Brain microvascular endothelial cell (primary cell): Measurements from ENCODE around the gene SLCO1B1.
"Not testable (repeated sequence)": the region's sequence is repeated elsewhere in the genome, so short reads cannot be mapped to it uniquely, and the experiment has no call there.

ENCODE experiments used
- DNase-seq: peaks from one replicate; pipeline ENCODE4 v3.0.0-alpha.2; 2020
- H3K27ac ChIP-seq: fragments of 250-450 bp; sonication (Bioruptor Pico); 2 replicates; pipeline ENCODE4 v1.5.1; 2020; ENCODE audit warnings: mild to moderate bottlenecking, moderate library complexity
- H3K27me3 ChIP-seq: fragments of 250-450 bp; sonication (Bioruptor Pico); replicated peaks from 2 replicates; pipeline ENCODE4 v1.5.1; 2020; ENCODE audit warnings: mild to moderate bottlenecking
- H3K36me3 ChIP-seq: fragments of 250-450 bp; sonication (Bioruptor Pico); replicated peaks from 2 replicates; pipeline ENCODE4 v1.5.1; 2020; ENCODE audit warnings: mild to moderate bottlenecking
- H3K4me3 ChIP-seq: 2 replicates; pipeline ENCODE4 v1.5.1; 2011; ENCODE audit warnings: low read depth, mild to moderate bottlenecking, control low read depth, low read length, moderate library complexity
- in situ Hi-C: cut with HindIII; loops from 2 replicates; pipeline ENCODE4 v1.10.0; 2017; ENCODE audit warnings: low sequenced_read_pairs, low pct_ligation_motif_present
- TF ChIP-seq, protein P1 (sequence below): IDR thresholded peaks from 2 replicates; pipeline ENCODE4 v1.5.1; 2011; ENCODE audit warnings: low read depth, mild to moderate bottlenecking, moderate library complexity, low read length, control low read depth, inconsistent platforms; ENCODE audit errors: missing control alignments

The SLCO1B1 gene, protein sequence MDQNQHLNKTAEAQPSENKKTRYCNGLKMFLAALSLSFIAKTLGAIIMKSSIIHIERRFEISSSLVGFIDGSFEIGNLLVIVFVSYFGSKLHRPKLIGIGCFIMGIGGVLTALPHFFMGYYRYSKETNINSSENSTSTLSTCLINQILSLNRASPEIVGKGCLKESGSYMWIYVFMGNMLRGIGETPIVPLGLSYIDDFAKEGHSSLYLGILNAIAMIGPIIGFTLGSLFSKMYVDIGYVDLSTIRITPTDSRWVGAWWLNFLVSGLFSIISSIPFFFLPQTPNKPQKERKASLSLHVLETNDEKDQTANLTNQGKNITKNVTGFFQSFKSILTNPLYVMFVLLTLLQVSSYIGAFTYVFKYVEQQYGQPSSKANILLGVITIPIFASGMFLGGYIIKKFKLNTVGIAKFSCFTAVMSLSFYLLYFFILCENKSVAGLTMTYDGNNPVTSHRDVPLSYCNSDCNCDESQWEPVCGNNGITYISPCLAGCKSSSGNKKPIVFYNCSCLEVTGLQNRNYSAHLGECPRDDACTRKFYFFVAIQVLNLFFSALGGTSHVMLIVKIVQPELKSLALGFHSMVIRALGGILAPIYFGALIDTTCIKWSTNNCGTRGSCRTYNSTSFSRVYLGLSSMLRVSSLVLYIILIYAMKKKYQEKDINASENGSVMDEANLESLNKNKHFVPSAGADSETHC

DNA sequence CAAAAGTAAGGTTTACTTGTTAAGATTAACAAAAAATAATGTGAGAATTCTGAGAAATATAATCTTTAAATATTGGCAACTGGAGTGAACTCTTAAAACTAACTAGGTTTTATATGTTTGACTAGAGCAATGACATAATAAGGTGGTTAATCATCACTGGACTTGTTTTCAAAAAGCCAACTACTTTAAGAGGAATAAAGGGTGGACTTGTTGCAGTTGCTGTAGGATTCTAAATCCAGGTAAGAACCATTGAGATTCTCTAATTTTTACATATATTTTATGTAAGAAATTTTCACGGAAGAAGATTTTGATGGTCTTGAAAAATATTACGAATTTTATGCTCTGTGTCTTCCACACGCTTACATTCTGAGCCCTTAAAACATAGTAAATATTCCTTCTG lies at the start of gene SLCO1B1:
SLCO1B1 (plus strand) TSS at position 197 of the 400 bp plus-strand sequence. CDS start 10,381 bp downstream, outside the sequence.
- Histone ChIP-seq H3K27me3 (no peaks in the 10 kb centered on the region), H3K4me3 (no peak within 1 kb of the TSS), H3K36me3 (no peaks in the 10 kb centered on the region), H3K27ac (no peak within 1 kb of the TSS)
- DNase-seq = no peak
- in situ Hi-C loops = no loop called here
- TF ChIP-seq, protein P1, sequence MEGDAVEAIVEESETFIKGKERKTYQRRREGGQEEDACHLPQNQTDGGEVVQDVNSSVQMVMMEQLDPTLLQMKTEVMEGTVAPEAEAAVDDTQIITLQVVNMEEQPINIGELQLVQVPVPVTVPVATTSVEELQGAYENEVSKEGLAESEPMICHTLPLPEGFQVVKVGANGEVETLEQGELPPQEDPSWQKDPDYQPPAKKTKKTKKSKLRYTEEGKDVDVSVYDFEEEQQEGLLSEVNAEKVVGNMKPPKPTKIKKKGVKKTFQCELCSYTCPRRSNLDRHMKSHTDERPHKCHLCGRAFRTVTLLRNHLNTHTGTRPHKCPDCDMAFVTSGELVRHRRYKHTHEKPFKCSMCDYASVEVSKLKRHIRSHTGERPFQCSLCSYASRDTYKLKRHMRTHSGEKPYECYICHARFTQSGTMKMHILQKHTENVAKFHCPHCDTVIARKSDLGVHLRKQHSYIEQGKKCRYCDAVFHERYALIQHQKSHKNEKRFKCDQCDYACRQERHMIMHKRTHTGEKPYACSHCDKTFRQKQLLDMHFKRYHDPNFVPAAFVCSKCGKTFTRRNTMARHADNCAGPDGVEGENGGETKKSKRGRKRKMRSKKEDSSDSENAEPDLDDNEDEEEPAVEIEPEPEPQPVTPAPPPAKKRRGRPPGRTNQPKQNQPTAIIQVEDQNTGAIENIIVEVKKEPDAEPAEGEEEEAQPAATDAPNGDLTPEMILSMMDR = no peak

DNA sequence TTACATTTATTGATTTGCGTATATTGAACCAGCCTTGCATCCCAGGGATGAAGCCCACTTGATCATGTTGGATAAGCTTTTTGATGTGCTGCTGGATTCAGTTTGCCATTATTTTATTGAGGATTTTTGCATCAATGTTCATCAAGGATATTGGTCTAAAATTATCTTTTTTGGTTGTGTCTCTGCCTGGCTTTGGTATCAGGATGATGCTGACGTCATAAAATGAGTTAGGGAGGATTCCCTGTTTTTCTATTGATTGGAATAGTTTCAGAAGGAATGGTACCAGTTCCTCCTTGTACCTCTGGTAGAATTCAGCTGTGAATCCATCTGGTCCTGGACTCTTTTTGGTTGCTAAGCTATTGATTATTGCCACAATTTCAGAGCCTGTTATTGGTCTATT lies 46.2 kb upstream of the SLCO1B1 start:
- in situ Hi-C loops, H3K27ac ChIP-seq, H3K4me3 ChIP-seq, H3K36me3 ChIP-seq, DNase-seq, H3K27me3 ChIP-seq: not testable (repeated sequence)

DNA sequence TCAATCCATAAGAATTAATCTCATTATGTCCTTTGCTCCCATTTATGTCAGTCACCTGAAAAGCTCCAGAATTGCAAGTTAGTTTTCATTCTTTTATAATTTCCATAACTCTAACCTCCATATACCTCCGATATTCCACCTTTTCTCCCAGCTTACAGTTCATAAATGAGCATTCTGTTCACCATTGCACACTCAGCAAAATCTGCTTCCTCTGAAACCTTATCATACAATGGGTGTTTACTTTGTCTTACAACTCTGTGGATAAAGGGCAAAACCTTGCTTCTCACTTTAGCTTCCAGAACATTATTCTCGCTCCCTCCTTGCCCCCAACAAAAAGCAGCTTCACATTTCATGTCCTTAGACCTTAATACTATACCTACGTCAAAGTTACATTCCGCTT lies 19.3 kb upstream of the SLCO1B1 start:
- Histone ChIP-seq H3K4me3 (no peak overlapping the region), H3K27ac (no peak overlapping the region), H3K36me3 (no peaks in the 10 kb centered on the region), H3K27me3 (no peaks in the 10 kb centered on the region)
- TF ChIP-seq, protein P1 = no peak
- DNase-seq = no peak
- in situ Hi-C loops = no loop called here

DNA sequence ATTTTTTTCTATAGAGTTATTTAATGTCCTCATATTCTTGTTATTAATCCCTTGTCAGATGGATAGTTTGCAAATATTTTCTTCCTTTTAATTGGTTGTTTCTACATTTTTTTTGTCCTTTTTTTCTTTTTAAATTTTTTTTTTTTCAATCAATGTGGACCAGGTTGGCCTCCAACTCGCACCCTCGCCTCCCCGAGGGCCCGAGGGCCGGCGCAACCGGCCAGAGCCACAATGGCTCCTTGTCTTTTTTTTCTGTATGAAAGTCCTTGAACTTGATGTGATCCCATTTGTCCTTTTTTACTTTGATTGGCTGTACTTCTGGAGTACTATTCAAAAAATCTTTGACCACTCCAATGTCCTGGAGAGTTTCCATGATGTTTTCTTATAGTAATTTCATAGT lies 17.7 kb upstream of the SLCO1B1 start:
- DNase-seq = no peak
- Histone ChIP-seq H3K36me3 (no peaks in the 10 kb centered on the region), H3K4me3 (no peak overlapping the region), H3K27me3 (no peaks in the 10 kb centered on the region), H3K27ac (no peak overlapping the region)
- TF ChIP-seq, protein P1 = no peak
- in situ Hi-C loops = no loop called here

DNA sequence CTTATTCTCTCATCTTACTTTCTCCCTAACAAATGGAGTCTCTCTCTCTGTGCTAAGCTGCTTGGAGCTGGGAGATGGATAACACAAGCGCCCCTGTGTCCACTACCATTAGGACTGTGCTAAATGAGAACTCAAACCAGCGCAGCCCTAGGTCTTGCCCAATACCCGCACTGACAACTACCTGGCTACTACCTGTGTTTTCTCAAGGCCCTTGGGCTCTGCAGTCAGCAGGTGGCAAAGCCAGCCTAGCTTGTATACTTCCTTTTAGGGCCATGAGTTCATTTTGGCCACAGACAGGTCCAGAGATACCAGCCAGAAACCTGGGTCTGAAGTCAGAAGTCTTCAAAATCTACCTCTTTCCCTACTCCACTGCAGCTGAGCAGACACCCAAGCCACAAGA lies 13.0 kb upstream of the SLCO1B1 start:
- Histone ChIP-seq H3K4me3 (no peak overlapping the region), H3K27me3 (no peaks in the 10 kb centered on the region), H3K36me3 (no peaks in the 10 kb centered on the region), H3K27ac (no peak overlapping the region)
- no peak for DNase-seq
- TF ChIP-seq, protein P1 = no peak
- in situ Hi-C loops = no loop called here

DNA sequence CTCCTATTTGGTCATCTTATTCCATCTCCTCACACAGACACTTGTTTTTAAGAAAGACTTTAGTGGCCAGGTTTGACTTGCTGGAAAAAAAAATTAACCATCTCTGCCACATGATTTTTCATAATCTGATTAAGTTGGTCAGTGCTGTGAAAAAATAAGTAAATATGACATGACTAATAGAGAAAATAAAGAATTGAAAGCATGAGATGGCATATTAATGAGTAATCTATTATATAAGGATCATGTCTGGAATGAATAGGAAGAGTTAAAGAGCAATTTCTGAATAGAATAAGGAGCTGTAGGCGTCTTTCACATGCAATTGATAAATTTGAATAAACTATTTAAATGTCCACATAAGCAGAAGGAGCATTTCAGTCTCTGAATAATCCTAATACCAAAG lies 12.2 kb upstream of the SLCO1B1 start:
- TF ChIP-seq, protein P1 = no peak
- H3K27ac ChIP-seq = no peak overlapping the region
- no peaks in the 10 kb centered on the region for H3K27me3 ChIP-seq
- no peaks in the 10 kb centered on the region for H3K36me3 ChIP-seq
- H3K4me3 ChIP-seq = no peak overlapping the region
- in situ Hi-C loops = no loop called here
- DNase-seq = no peak
